ENCODE results near the gene ABHD10.

DNA sequence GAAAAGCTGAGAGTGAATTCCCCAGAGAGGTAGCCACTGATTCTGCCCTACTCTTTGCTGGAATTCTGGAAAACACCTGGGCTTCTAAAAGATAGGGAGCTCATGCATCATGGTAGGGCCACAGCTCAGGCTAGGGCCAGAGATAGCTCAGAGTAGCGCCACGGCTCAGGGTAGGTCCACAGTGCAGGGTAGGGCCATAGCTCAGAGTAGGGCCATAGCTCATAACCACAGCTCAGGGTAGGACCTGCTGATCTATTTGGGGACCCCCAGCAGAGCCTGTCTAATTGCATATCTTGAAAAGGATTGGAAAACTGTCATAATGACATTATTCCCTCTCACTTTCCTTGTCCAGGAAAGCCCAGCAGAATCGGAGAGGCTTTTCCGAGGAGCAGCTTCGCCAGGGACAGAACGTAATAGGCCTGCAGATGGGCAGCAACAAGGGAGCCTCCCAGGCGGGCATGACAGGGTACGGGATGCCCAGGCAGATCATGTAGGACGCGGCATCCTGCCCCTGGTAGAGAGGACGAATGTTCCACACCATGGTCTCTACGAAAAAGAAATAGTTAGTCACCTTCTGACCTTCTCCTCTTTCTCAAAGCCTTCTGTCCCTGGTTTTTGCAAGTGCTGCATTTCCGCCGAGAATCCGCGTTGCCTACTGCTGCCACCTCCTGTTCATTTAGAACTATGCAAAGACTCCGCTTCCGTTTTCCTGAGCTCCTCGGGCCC, 34.4 kb downstream of the ABHD10 start:
- TF ChIP-seq, protein P1, sequence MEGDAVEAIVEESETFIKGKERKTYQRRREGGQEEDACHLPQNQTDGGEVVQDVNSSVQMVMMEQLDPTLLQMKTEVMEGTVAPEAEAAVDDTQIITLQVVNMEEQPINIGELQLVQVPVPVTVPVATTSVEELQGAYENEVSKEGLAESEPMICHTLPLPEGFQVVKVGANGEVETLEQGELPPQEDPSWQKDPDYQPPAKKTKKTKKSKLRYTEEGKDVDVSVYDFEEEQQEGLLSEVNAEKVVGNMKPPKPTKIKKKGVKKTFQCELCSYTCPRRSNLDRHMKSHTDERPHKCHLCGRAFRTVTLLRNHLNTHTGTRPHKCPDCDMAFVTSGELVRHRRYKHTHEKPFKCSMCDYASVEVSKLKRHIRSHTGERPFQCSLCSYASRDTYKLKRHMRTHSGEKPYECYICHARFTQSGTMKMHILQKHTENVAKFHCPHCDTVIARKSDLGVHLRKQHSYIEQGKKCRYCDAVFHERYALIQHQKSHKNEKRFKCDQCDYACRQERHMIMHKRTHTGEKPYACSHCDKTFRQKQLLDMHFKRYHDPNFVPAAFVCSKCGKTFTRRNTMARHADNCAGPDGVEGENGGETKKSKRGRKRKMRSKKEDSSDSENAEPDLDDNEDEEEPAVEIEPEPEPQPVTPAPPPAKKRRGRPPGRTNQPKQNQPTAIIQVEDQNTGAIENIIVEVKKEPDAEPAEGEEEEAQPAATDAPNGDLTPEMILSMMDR (conservative IDR thresholded peaks at IDR 0.05) = peak; percentile 76
- no peak for TF ChIP-seq ZFX (IDR thresholded peaks at IDR 0.05)
